ENCODE results near the gene TCEANC2.

The TCEANC2 gene

GRCh38 chr1:54117815-54118563 lies 64.6 kb downstream of the TCEANC2 start:
- no peak for DNase-seq

- no peak for DNase-seq
These were observed 65.3 kb downstream of the TCEANC2 start for GRCh38 chr1:54118704-54119103.

- no peak for DNase-seq
These were observed 66.8 kb downstream of the TCEANC2 start for GRCh38 chr1:54120018-54120697.

GRCh38 chr1:54120698-54121481 lies 67.5 kb downstream of the TCEANC2 start:
- DNase-seq: no peak

- DNase-seq: peak; percentile 65
These were observed 68.2 kb downstream of the TCEANC2 start for GRCh38 chr1:54121482-54122134.

GRCh38 chr1:54122135-54122751 lies 68.8 kb downstream of the TCEANC2 start:
- DNase-seq: no peak

- no peak for DNase-seq
These were observed 69.6 kb downstream of the TCEANC2 start for GRCh38 chr1:54122992-54123391.

DNA sequence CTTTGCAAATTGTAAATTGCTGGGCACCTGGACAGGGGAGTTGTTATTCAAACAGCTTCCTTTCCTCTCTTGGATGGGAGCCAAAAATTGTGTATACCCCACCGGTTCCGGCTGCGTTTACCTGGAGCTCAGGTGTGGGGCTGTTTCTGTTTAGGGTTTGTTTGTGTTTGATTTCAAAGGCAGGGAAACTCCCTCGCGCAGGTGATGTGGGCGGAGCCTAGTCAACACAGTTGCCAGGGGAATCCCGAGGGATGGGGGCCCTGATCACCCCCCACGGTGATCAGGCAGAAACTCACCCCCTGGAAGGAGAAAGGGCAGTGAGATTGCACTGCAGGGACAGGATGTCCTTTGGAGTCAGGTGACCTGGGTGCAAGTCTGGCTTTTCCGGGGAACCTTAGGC lies 71.1 kb downstream of the TCEANC2 start:
- DNase-seq: no peak

DNA sequence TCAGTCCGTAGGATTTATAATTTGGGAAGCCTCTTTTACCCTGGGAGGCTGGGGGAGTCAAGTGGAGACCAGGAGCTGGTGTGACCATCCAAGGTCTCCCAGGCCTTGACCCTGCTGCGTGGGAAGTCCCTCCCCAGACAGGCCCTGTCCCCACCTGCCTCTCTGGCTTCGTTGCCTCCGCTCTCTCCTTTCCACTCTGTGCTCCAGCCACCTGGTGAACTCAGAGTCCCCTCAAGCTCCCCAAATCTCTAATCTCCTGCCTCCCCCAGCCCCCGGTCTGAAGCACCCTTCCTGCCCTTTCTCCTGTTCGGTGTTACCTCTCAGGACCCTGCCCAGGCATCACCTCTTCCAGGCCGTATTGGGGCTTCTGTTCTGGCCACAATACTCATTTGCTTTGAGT lies 71.5 kb downstream of the TCEANC2 start:
- no peak for DNase-seq

DNA sequence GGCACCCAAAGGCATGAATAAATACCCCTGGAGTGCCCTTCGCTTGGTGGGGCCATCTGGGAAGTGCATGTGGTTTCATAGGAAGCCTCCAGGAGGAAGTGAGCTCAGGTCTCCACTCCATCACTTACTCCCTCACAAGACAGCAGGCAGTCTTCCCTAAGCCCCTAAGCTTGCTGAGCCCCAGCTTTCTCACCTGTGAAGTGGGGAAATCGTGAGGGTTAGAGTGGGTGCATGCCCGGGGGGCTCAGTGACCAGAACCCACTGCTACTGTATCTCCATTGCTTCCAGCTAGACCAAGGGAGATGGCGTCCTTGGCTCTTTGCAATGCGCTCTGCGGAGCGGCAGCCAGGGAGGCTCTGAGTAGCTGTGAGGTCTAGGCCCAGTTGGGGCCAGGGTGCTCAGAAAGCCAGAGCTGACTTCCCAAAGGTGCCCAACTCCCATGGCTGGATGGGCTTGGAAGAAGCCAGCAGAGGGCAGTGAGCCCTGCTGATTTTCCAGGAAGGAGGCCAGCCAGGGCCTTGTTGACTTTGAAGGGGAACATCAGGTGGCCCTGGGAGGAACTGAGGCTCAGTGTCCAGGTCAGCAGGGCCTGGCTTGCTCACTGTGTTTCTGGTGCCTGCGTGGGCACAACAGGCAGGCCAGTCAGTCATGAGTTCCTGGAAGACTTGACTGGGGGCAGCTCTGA lies 72.1 kb downstream of the TCEANC2 start:
- DNase-seq: no peak

DNA sequence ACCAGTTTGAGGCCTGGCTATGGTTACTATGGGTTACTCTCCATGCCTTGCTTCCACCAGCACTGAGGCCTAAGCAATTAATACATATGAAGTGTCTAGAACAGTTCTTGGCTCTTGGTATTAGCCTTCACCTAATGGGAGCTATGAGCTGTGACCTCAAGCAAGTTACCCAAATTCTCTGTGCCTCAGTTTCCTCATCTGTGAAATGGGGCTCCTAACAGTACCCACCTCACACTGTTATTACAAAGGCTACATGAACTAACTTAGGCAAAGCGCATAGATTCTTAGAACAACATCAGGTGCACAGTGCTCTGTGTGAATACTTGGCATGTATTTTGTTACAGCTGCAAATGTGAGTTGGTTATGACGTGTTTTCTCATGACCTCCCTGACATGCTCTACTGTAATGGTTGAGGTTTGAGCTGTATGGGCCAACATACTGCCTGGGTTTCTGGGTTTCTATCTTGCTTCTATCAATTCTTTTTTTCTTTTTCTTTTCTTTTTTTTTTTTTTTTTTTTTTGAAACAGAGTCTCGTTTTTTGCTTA lies 72.9 kb downstream of the TCEANC2 start:
- DNase-seq: no peak

- DNase-seq: no peak
These were observed 74.3 kb downstream of the TCEANC2 start for GRCh38 chr1:54127594-54128300.

- no peak for DNase-seq
These were observed 76.5 kb downstream of the TCEANC2 start for GRCh38 chr1:54129858-54130257.

GRCh38 chr1:54131419-54131818 lies 78.0 kb downstream of the TCEANC2 start:
- DNase-seq: no peak

GRCh38 chr1:54132495-54132894 lies 79.1 kb downstream of the TCEANC2 start:
- no peak for DNase-seq

DNA sequence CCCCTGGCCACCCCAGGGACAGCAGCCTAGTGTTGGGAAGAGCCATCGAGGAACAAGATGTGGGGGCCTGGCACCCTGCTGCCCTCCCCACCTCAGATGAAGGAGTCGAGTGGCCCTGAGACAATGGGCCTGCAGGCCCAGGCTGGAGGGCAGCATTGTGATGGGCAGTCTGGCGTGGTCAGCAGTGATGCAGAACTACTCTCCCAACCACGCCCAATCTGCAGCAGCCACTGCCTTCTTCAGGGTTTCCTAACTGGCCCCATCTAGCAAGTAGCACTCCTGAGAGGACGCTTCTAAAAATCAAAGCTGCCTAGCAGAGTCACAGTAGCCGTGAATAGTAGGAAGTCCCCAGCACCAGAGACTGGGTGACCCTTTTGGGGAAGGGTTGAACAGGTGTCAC lies 80.9 kb downstream of the TCEANC2 start:
- DNase-seq: no peak

DNA sequence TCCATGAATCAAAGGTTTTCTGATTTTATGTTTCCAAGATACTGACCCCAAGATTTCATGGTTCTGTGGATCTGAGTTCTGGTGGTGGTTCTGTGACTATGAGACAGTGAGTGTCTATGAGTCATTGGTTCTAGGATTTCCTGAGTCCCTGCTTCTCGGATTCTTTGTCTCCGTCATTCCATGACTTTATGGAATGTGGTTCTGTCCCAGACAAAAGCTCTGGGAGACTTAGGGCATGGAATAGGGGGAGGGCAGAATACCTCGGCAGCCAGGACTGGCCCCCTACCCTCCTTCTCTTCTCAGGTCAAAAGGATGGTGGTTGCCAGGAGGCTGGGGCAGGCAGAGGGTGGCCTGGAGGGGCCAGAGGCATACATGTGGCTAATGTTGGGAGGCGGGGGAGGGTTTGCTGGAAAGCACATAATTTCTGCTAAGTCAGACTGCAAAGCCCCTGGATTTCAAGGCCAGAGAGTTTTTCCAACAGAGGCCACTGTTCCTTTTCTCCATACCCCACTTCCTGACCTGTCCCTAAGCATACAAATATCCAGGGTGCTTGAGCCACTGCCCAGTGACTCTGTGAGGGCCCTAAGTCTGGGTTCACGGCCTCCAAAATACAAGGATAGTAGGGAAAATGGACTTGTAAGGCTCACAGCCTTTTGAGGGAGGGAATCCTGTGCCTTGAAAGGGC lies 82.2 kb downstream of the TCEANC2 start:
- no peak for DNase-seq

DNA sequence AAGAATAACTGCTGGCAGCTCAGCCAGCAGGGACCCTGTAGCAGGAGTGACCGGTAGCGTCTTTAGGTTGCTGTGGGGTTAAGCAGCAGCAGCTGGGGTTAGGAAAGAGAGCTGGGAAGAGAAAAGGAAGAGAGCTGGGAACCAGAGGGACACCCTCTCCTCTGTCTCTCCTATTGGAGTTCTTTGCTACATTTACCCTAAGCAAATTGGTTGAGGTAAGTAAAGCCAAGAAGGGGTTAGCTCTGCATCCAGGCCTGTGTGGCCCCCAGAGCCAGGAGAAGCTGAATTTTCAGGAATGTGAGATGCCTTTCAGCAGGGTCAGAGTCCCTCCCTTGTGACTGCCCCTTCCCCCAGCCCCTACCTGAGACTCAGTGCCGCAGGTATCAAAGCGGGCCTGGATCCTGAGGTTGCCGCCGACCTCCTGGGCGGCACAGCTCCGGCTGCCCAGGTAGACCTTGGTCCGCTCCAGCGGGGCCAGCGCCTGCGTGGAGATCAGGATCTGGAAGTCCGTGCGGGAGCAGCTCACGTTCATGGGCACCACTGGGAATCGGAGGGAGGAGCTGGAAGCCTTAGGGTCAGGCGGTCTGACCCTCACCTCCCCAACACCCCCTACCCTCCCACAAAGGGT lies 83.0 kb downstream of the TCEANC2 start:
- DNase-seq: no peak

- DNase-seq: no peak
These were observed 83.6 kb downstream of the TCEANC2 start for GRCh38 chr1:54136963-54137533.
